HTERT RPE-1 (cell line): ENCODE data around the gene OVAAL.

Source experiments
- in situ Hi-C: fragments of 300-500 bp; cut with MboI; formaldehyde crosslinking; loops from 4 replicates; pipeline ENCODE4 v1.14.3; 2020; ENCODE audit warnings: low sequenced_read_pairs

Gene OVAAL

GRCh38 chr1:180568184-180568583 is 9.4 kb downstream of the OVAAL start:
- in situ Hi-C loops: no loop called here

- in situ Hi-C loops: no loop called here
These were observed 12.5 kb downstream of the OVAAL start for GRCh38 chr1:180571060-180571831.

GRCh38 chr1:180571832-180572636 is 13.3 kb downstream of the OVAAL start:
- in situ Hi-C loops: no loop called here

GRCh38 chr1:180572760-180573159 is 14.0 kb downstream of the OVAAL start:
- in situ Hi-C loops: no loop called here

GRCh38 chr1:180574031-180574713 is 15.4 kb downstream of the OVAAL start:
- in situ Hi-C loops: no loop called here

GRCh38 chr1:180577361-180577760 is 18.6 kb downstream of the OVAAL start:
- in situ Hi-C loops: no loop called here

GRCh38 chr1:180579961-180580611 is 21.3 kb downstream of the OVAAL start:
- in situ Hi-C loops: no loop called here

GRCh38 chr1:180581635-180582039 is 22.9 kb downstream of the OVAAL start:
- in situ Hi-C loops: no loop called here

- in situ Hi-C loops: no loop called here
These were observed 26.1 kb downstream of the OVAAL start for GRCh38 chr1:180584869-180585268.

GRCh38 chr1:180585994-180586359 is 27.2 kb downstream of the OVAAL start:
- in situ Hi-C loops: no loop called here

GRCh38 chr1:180586671-180587155 is 27.9 kb downstream of the OVAAL start:
- in situ Hi-C loops: no loop called here

GRCh38 chr1:180588121-180588520 is 29.4 kb downstream of the OVAAL start:
- in situ Hi-C loops: no loop called here

GRCh38 chr1:180590889-180591288 is 32.1 kb downstream of the OVAAL start:
- in situ Hi-C loops: no loop called here

GRCh38 chr1:180593382-180593781 is 34.6 kb downstream of the OVAAL start:
- in situ Hi-C loops: no loop called here

GRCh38 chr1:180594723-180595122 is 36.0 kb downstream of the OVAAL start:
- in situ Hi-C loops: no loop called here

GRCh38 chr1:180595966-180596365 is 37.2 kb downstream of the OVAAL start:
- in situ Hi-C loops: no loop called here

- in situ Hi-C loops: no loop called here
These were observed 38.8 kb downstream of the OVAAL start for GRCh38 chr1:180597520-180597919.

- in situ Hi-C loops: no loop called here
These were observed 39.7 kb downstream of the OVAAL start for GRCh38 chr1:180598333-180598974.

GRCh38 chr1:180600343-180600742 is 41.6 kb downstream of the OVAAL start:
- in situ Hi-C loops: no loop called here

GRCh38 chr1:180601512-180601911 is 42.7 kb downstream of the OVAAL start:
- in situ Hi-C loops: no loop called here
